Astrocyte of the cerebellum (primary cell): Measurements from ENCODE around the gene EPB41L3.

Experiments used
- DNase-seq: peaks from one replicate; pipeline ENCODE4 v3.0.0-alpha.2; 2011; ENCODE audit warnings: low read depth
- H3K4me3 ChIP-seq: 2 replicates; pipeline ENCODE4 v1.5.1; 2011; ENCODE audit warnings: mild to moderate bottlenecking, low read depth, low read length, moderate library complexity
- in situ Hi-C: cut with HindIII; loops from 2 replicates; pipeline ENCODE4 v1.10.0; 2017; ENCODE audit warnings: low sequenced_read_pairs
- TF ChIP-seq, protein P1 (sequence below): IDR thresholded peaks from 2 replicates; pipeline ENCODE4 v1.5.1; 2012; ENCODE audit warnings: low read length, low read depth, moderate library complexity, mild to moderate bottlenecking; ENCODE audit errors: missing control alignments

Gene EPB41L3

DNA sequence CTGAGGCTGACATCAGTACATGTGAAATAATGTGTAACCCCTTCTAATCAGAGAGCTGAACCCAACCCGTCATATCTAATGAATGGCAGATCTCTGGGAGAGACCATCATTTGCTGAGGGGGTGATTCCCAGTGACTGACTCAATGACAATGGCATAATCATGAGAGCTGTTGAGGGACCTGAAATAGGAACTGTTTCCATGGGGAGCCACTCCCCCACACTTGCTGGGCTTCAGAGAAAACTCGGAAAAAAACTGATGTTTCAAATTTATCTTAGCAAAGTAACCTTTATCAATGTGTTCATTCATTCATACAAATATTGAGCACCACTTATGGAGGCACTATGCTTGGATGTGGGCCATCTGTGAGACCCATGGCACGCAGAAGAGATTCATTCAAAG is 154.9 kb downstream of the EPB41L3 start:
- DNase-seq: no peak
- TF ChIP-seq, protein P1, sequence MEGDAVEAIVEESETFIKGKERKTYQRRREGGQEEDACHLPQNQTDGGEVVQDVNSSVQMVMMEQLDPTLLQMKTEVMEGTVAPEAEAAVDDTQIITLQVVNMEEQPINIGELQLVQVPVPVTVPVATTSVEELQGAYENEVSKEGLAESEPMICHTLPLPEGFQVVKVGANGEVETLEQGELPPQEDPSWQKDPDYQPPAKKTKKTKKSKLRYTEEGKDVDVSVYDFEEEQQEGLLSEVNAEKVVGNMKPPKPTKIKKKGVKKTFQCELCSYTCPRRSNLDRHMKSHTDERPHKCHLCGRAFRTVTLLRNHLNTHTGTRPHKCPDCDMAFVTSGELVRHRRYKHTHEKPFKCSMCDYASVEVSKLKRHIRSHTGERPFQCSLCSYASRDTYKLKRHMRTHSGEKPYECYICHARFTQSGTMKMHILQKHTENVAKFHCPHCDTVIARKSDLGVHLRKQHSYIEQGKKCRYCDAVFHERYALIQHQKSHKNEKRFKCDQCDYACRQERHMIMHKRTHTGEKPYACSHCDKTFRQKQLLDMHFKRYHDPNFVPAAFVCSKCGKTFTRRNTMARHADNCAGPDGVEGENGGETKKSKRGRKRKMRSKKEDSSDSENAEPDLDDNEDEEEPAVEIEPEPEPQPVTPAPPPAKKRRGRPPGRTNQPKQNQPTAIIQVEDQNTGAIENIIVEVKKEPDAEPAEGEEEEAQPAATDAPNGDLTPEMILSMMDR: no peak
- no peak overlapping the region for H3K4me3 ChIP-seq
- in situ Hi-C loops: no loop called here

DNA sequence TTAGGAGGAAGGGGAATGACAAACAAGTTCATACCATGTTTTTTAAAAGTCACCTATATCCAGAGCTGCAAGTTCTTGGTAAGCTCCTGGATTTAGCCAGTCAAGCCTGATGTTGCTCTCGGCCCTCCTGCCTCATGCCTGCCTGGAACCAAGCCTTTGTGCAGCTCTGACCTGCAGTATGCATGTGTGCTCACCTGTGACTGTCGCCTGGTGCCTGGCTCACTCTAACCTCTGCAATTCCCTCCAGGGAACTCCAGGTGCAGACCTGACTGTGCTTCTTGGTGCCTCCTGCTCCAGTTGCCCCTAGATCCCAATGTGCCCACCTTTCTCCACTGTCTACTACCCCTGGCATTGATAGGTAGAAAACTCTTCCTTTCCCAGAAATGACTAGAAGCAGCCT is 163.2 kb downstream of the EPB41L3 start:
- TF ChIP-seq, protein P1: no peak
- in situ Hi-C loops: no loop called here
- DNase-seq: no peak
- H3K4me3 ChIP-seq: no peak overlapping the region

DNA sequence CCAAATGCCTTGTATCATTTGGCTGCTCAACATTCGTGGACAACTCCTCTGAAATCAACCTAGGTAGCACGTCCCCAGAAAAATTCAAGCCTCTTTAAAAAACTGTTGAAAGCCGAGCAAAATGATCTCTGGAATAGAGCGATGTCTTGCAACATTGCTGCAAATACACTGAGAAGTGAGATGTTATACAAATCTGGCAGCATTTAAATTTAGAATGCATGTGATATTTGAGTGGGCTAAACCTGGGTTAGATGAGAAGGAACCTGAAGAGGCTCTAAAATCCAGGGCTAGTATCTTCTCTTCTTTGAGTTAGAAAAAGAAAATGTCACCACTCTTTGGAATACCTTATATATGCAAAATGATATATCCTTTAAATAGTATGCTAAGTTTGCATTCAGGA is 166.8 kb downstream of the EPB41L3 start:
- H3K4me3 ChIP-seq: no peak overlapping the region
- in situ Hi-C loops: no loop called here
- TF ChIP-seq, protein P1: no peak
- no peak for DNase-seq

DNA sequence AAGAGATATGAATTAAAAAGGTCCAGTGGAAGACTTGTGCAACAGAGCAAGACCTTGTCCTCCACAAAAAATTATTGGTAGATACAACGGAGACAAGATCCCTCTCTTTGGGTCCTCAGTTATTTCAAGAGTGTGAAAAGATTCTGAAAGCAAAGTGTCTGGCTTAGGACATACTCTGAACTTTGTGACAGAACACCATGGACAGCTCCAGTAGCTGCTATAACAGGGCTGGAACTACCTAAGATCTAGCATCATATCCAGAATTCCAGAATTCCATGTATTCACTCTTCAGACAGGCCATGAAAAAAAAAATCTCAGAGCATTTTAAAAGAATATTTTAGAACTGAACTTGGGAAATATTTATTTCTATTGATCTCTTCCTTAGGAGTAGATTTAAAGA is 173.5 kb downstream of the EPB41L3 start:
- in situ Hi-C loops: no loop called here
- H3K4me3 ChIP-seq: no peak overlapping the region
- DNase-seq: peak; percentile 9
- TF ChIP-seq, protein P1: no peak

DNA sequence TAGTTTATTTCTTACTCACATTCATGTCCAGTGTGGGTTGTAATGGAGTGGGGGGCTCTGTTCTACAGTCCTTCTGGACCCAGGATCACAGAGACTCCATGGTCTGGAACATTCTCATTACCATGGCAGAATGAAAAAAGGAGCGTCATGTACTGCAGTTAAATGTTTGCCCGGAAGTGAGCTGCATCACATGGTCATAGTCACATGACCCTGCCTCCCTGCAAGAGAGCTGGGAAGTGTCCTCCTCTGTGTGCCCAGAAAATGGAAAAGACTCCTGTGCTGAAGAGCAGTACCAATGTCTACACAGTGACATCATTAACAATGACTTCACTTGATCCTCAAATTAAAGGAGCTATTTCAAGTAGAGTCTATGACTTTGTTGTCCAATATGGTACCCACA is 174.3 kb downstream of the EPB41L3 start:
- no peak overlapping the region for H3K4me3 ChIP-seq
- DNase-seq: no peak
- in situ Hi-C loops: no loop called here
- TF ChIP-seq, protein P1: no peak

DNA sequence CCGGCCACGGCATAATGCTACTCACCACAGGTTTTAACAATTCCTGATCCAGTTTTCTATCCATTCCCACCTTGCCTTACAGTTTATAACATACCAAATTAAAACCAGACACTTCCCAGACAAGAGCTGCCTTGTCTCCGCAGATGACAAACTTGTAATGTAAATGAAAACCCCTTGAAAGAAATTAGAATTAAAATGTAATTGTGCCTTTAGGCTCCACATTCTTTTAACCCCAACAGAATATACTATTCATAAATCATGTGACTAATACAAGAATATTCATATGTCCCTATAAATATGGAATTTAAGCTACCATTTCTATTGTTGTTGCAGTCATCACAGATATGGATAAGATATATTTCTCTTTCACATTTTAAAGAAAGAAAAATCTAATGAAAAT is 178.4 kb downstream of the EPB41L3 start:
- TF ChIP-seq, protein P1: no peak
- in situ Hi-C loops: no loop called here
- DNase-seq: no peak
- H3K4me3 ChIP-seq: no peak overlapping the region

DNA sequence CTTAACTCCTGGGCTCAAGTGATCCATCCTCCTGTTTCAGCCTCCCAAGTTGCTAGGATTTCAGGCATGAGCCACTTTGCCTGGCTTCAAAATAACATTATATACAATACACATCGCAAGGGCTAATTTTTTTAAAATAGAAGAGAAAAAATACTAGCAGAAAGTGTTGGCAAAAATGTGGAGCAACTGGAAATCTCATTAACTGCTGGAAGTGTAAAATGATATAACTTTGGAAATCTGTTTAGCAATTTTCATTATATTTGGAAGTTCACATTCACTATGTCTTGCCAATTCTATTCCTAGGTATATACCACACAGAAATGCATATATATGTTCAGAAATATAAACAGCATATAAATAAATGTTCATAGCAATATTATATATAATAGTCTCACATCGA is 193.2 kb downstream of the EPB41L3 start:
- in situ Hi-C loops: no loop called here
- TF ChIP-seq, protein P1: no peak
- no peak for DNase-seq
- H3K4me3 ChIP-seq: no peak overlapping the region
